Neural cell (in vitro differentiated cells): ENCODE measurements around the gene COL4A2. TPM values are rescaled to one million over a fixed set of nuclear protein-coding genes. Genes with fewer than 3 reads are reported as not detected.

Experiments used
- H2AFZ ChIP-seq: fragments of 200-600, 300-800 bp; sonication (generic), shearing (Covaris generic); 2 replicates; pipeline ENCODE4 v1.6.0; 2014; ENCODE audit warnings: low read depth, mild to moderate bottlenecking, antibody characterized with exemption, low read length, moderate library complexity
- H3F3A ChIP-seq: fragments of 200-600 bp; shearing (Covaris generic); 2 replicates; pipeline ENCODE4 v1.6.1; 2016; ENCODE audit warnings: mild to moderate bottlenecking, moderate library complexity, mixed read lengths, antibody characterized with exemption, low read length; ENCODE audit not compliant: insufficient read depth, poor library complexity, severe bottlenecking
- H3K27ac ChIP-seq: fragments of 200-600, 300-800 bp; sonication (generic), shearing (Covaris generic); 2 replicates; pipeline ENCODE4 v1.5.1; 2014; ENCODE audit warnings: mild to moderate bottlenecking, low read length, moderate library complexity
- H3K27me3 ChIP-seq: fragments of 300-800, 200-600 bp; sonication (generic), shearing (Covaris generic); 2 replicates; pipeline ENCODE4 v1.6.0; 2014; ENCODE audit warnings: mild to moderate bottlenecking, low read depth, low read length, moderate library complexity; ENCODE audit not compliant: insufficient read depth
- H3K36me3 ChIP-seq: fragments of 300-800, 200-600 bp; sonication (generic), shearing (Covaris generic); 2 replicates; pipeline ENCODE4 v1.5.1; 2014; ENCODE audit warnings: mild to moderate bottlenecking, antibody characterized with exemption, low read length, moderate library complexity; ENCODE audit not compliant: insufficient read depth
- H3K4me2 ChIP-seq: fragments of 300-800, 200-600 bp; sonication (generic), shearing (Covaris generic); 2 replicates; pipeline ENCODE4 v1.6.0; 2014; ENCODE audit warnings: mild to moderate bottlenecking, low read length
- H3K4me3 ChIP-seq: fragments of 300-800, 200-600 bp; sonication (generic), shearing (Covaris generic); 2 replicates; pipeline ENCODE4 v1.5.1; 2014; ENCODE audit warnings: mild to moderate bottlenecking, low read length, moderate library complexity
- H3K79me2 ChIP-seq: fragments of 200-600 bp; shearing (Covaris generic); replicated peaks from 2 replicates; pipeline ENCODE4 v1.6.0; 2014; ENCODE audit warnings: mild to moderate bottlenecking, low read length, moderate library complexity; ENCODE audit not compliant: insufficient read depth
- H3K9ac ChIP-seq: fragments of 300-800, 200-600 bp; sonication (generic), shearing (Covaris generic); 2 replicates; pipeline ENCODE4 v1.6.1; 2016; ENCODE audit warnings: mild to moderate bottlenecking, low read length, mixed read lengths
- H3K9me2 ChIP-seq: fragments of 200-600 bp; shearing (Covaris generic); 2 replicates; pipeline ENCODE4 v1.6.1; 2016; ENCODE audit warnings: mild to moderate bottlenecking, low read length, mixed read lengths; ENCODE audit not compliant: insufficient read depth
- H3K9me3 ChIP-seq: fragments of 200-600, 300-800 bp; sonication (generic), shearing (Covaris generic); 2 replicates; pipeline ENCODE4 v1.6.1; 2016; ENCODE audit warnings: mild to moderate bottlenecking, mixed run types, low read length, moderate library complexity, mixed read lengths
- H4K20me1 ChIP-seq: fragments of 200-600 bp; shearing (Covaris generic); 2 replicates; pipeline ENCODE4 v1.6.1; 2016; ENCODE audit warnings: mild to moderate bottlenecking, mixed run types; ENCODE audit not compliant: insufficient read depth
- CTCF ChIP-seq: fragments of 450-650 bp; IDR thresholded peaks from 2 replicates; pipeline ENCODE4 v1.5.1; 2014; ENCODE audit warnings: antibody characterized with exemption, mild to moderate bottlenecking, moderate library complexity; ENCODE audit not compliant: poor library complexity, severe bottlenecking
- EP300 ChIP-seq: fragments of 450-650 bp; conservative IDR thresholded peaks from 2 replicates; pipeline ENCODE4 v1.6.1; 2014; ENCODE audit warnings: antibody characterized with exemption, mild to moderate bottlenecking, moderate library complexity; ENCODE audit not compliant: poor library complexity, severe bottlenecking
- EZH2 ChIP-seq: fragments of 200-600, 300-800 bp; shearing (Covaris generic), sonication (generic); IDR thresholded peaks from 2 replicates; pipeline ENCODE4 v1.6.1; 2014; ENCODE audit warnings: antibody characterized with exemption, low read length, borderline replicate concordance, mild to moderate bottlenecking; ENCODE audit not compliant: insufficient read depth, poor library complexity, severe bottlenecking
- MXI1 ChIP-seq: fragments of 450-650 bp; conservative IDR thresholded peaks from 2 replicates; pipeline ENCODE4 v1.6.1; 2014; ENCODE audit warnings: antibody characterized with exemption, mild to moderate bottlenecking; ENCODE audit not compliant: poor library complexity, severe bottlenecking
- POLR2AphosphoS5 ChIP-seq: IDR thresholded peaks from 2 replicates; pipeline ENCODE4 v1.6.1; 2012
- RAD21 ChIP-seq: fragments of 450-650 bp; conservative IDR thresholded peaks from 2 replicates; pipeline ENCODE4 v1.6.1; 2014; ENCODE audit warnings: antibody characterized with exemption, mild to moderate bottlenecking, moderate library complexity
- REST ChIP-seq: IDR thresholded peaks from 2 replicates; pipeline ENCODE4 v1.6.1; 2012; ENCODE audit warnings: borderline replicate concordance
- SMC3 ChIP-seq: fragments of 450-650 bp; conservative IDR thresholded peaks from 2 replicates; pipeline ENCODE4 v1.6.1; 2014; ENCODE audit warnings: antibody characterized with exemption, mild to moderate bottlenecking, moderate library complexity; ENCODE audit not compliant: poor library complexity
- TAF1 ChIP-seq: IDR thresholded peaks from 2 replicates; pipeline ENCODE4 v1.6.1; 2012; ENCODE audit warnings: low read depth
- polyA plus RNA-seq: library from polyadenylated mRNA; depleted of rRNA; stranded (reverse); fragments of >200 nt; gene quantifications from 2 replicates; pipeline ENCODE4 v1.2.3, GENCODE V29; 2014

The COL4A2 gene
- polyA plus RNA-seq, 1 donor from 2014 or later: 30.8 TPM

GRCh38 chr13:110379905-110380341 is 72.8 kb downstream of the COL4A2 start:
- no peaks in the 10 kb centered on the region for H3F3A ChIP-seq
- H3K27me3 ChIP-seq: no peaks in the 10 kb centered on the region
- H3K9me2 ChIP-seq: no peaks in the 10 kb centered on the region
- no peaks in the 10 kb centered on the region for H3K36me3 ChIP-seq
- no peak overlapping the region for H3K27ac ChIP-seq
- H3K4me3 ChIP-seq: no peak overlapping the region
- H2AFZ ChIP-seq: no peak overlapping the region
- no peaks in the 10 kb centered on the region for H4K20me1 ChIP-seq
- no peaks in the 10 kb centered on the region for H3K79me2 ChIP-seq
- no peaks in the 10 kb centered on the region for H3K9me3 ChIP-seq
- TF ChIP-seq REST (no peak), SMC3 (no peak), CTCF (no peak), RAD21 (no peak), EZH2 (no peak), POLR2AphosphoS5 (no peak), TAF1 (no peak), EP300 (no peak), MXI1 (no peak)
- no peak overlapping the region for H3K9ac ChIP-seq
- H3K4me2 ChIP-seq: no peak overlapping the region

- Histone ChIP-seq H3K79me2 (no peaks in the 10 kb centered on the region), H3K9ac (no peak overlapping the region), H3K27me3 (no peaks in the 10 kb centered on the region), H3K9me3 (no peaks in the 10 kb centered on the region), H2AFZ (no peak overlapping the region), H3K4me3 (no peak overlapping the region), H3K27ac (no peak overlapping the region), H4K20me1 (no peaks in the 10 kb centered on the region), H3F3A (no peaks in the 10 kb centered on the region), H3K36me3 (no peaks in the 10 kb centered on the region), H3K9me2 (no peaks in the 10 kb centered on the region), H3K4me2 (no peak overlapping the region)
- no peak for TF ChIP-seq POLR2AphosphoS5
- TF ChIP-seq TAF1: no peak
Observed at GRCh38 chr13:110380359-110381028, 73.4 kb downstream of the COL4A2 start.
